ENCODE results near the gene SLC35F1.
A peak's percentile ranks its signal among the peaks of the same experiment; 100 is the strongest.
"Not testable (repeated sequence)": the region's sequence is repeated elsewhere in the genome, so short reads cannot be mapped to it uniquely, and the experiment has no call there.

Gene SLC35F1

GRCh38 chr6:117927866-117928265 lies 20.8 kb downstream of the SLC35F1 start:
- no peak for DNase-seq (ENCODE audit: low spot score)

GRCh38 chr6:117928833-117929232 lies 21.8 kb downstream of the SLC35F1 start:
- DNase-seq (ENCODE audit: low spot score) = no peak

DNA sequence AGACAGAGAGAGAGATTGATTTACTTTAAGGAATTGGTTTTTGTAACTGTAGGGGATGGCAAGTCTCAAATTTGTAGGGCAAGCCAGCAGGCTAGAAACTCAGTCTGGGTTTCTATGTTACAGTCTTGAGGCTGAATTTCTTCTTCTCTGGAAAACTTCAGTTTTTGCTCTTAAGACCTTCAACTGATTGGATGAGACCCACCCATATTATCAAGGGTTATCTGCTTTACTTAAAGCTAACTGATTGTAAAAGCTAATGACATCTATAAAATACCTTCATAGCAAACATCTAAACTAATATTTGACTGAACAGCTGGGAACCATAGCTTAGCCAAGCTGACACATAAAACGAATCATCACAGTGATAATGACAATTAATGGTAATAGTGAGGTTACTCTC lies 22.4 kb downstream of the SLC35F1 start:
- DNase-seq (ENCODE audit: low spot score) = no peak

- no peak for DNase-seq (ENCODE audit: low spot score)
These were observed 23.6 kb downstream of the SLC35F1 start for GRCh38 chr6:117930645-117931044.

DNA sequence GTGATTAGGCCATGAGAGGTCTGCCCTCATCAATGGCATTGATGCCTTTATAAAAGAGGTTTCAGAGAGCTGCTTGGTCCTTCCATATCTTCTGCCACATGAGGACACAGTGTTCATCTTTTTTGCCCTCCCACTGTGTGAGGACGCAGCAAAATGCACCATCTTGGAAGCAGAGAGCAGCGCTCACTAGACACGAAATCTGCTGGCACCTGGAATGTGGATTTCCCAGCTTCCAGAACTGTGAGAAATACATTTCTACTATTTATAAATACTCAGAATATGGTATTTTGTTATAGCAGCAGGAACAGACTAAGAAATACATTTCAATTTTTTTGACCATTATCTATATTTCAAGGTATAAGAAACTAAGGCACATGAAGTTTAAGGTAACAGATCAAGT lies 24.9 kb downstream of the SLC35F1 start:
- no peak for DNase-seq (ENCODE audit: low spot score)

DNA sequence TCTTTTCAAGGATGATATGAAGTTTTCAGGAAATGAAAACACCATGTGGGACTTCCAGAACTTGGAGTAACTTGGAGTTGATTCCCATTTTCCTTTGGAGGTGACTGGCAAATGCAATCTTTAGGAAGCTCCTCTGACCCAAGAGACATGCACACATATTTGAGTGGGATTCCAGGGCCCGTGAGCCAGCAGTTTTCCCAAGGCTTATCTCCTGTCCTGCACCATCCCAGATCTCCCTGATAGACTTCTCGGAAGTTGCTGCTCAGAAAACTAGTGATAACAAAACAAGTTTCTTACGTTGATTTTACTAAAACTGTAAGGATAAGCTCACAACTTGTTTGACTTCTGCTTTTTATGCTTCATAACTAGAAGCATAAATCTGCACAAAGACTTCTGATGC lies 25.6 kb downstream of the SLC35F1 start:
- no peak for DNase-seq (ENCODE audit: low spot score)

DNA sequence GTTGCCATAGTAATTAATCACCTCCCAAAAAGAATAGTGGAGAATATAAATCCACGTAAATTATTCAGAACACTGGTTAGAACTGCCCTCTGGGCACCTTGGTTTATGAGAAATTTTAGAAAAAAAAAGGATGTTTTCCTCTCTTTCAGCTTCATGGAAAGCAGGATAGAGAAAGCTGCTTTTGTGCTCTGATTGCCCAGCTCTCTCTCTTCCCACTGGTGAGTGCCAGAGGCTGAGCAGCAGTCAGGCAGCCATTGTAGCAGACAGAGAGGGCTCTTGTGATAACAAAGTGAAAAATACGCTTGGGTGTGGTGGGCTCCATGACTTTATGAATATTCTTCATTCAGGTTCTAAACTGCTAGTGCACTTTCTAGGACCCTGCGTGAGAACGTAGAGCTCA lies 26.4 kb downstream of the SLC35F1 start:
- peak; percentile 72 for DNase-seq (ENCODE audit: low spot score)

GRCh38 chr6:117938311-117938995 lies 31.4 kb downstream of the SLC35F1 start:
- no peak for DNase-seq (ENCODE audit: low spot score)

DNA sequence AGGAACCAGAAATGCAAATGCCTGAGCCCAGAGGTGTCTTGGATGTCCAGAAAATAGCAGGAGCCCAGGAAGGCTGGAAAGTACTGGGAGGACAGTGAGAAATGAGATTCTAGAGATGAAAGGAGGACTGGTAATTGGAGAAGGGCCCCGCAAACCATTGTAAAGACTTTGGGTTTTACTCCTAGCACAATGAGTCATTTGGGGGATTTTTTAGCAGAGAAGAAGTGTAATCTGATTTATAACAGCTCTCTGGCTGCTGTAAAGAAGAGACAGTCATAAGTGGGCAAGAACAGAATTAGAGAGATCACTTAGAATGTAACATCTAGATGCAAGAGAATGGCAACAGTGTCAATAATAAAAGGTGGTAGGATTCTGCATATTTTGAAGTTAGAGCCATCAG lies 40.2 kb downstream of the SLC35F1 start:
- DNase-seq (ENCODE audit: low spot score) = no peak

DNA sequence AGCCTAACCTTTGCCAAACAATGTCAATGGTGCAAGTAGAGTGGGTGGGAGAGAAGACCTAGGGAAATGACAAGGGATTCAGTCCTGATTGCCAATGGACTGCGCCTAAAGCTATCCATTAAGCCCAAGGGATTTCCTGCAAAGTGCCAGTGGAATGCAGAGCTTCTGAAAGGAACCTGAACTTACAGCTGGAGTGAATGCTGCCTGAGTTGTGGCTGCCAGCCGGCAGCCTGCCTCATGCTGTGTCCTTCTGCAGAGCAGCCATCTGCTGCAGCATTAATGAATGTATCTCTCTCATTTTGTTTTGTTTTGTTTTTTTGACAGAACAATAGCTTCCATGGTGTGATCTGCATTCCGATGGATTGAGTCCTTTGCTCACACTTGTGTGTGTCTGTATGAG lies 44.7 kb downstream of the SLC35F1 start:
- peak; percentile 58 for DNase-seq (ENCODE audit: low spot score)

- DNase-seq (ENCODE audit: low spot score) = no peak
These were observed 48.7 kb downstream of the SLC35F1 start for GRCh38 chr6:117955684-117956256.

DNA sequence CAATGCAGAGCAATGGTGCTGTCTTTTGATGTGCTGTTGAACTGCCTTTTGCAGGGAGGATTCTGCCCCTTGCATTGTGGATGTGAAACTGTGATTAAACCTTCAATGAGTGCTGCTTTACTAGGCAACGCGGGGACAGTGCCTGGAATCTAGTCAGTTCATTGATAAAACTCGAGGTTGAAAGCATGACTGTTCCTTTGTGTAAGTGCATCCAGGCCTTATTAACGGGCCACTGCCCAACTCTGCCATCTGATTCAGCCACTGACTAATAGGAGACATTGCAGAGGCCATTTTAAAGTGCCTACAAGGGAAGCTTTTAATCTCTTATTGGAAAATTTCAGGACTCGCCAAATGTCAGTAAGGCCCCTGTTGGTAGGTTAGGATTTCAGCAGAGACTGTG lies 49.3 kb downstream of the SLC35F1 start:
- peak; percentile 85 for DNase-seq (ENCODE audit: low spot score)

DNA sequence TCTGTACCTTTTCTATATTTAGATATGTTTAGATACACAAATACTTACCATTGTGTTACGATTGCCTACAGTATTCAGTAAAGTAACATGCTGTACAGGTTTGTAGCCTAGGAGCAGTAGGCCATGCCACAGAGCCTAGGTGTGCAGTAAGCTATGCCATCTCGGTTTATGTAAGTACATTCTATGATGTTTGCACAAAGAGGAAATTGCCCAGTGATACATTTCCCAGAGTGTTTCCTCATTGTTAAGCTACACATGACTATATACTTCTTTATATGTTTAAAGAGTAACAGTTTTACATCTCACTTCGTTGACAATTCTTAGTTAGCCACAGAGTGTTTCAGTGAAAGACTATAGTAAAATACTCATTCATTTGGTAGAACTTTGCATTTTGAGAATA lies 51.5 kb downstream of the SLC35F1 start:
- no peak for DNase-seq (ENCODE audit: low spot score)

- no peak for DNase-seq (ENCODE audit: low spot score)
These were observed 53.8 kb downstream of the SLC35F1 start for GRCh38 chr6:117960877-117961276.

GRCh38 chr6:117961301-117961700 lies 54.2 kb downstream of the SLC35F1 start:
- no peak for DNase-seq (ENCODE audit: low spot score)

DNA sequence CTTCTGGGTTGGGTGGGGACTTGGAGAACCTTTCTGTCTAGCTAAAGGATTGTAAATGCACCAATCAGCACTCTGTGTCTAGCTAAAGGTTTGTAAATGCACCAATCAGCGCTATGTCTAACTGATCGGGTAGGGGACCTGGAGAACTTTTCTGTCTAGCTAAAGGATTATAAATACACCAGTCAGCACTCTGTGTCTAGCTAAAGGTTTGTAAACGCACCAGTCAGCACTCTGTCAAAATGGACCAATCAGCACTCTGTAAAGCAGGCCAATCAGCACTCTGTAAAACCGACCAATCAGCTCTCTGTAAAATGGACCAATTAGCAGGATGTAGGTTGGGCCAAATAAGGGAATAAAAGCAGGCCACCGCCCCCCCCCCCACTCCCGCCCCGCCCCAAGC lies 58.7 kb downstream of the SLC35F1 start:
- not testable (repeated sequence) for DNase-seq (ENCODE audit: low spot score)

- DNase-seq (ENCODE audit: low spot score) = no peak
These were observed 64.6 kb downstream of the SLC35F1 start for GRCh38 chr6:117971637-117972036.

DNA sequence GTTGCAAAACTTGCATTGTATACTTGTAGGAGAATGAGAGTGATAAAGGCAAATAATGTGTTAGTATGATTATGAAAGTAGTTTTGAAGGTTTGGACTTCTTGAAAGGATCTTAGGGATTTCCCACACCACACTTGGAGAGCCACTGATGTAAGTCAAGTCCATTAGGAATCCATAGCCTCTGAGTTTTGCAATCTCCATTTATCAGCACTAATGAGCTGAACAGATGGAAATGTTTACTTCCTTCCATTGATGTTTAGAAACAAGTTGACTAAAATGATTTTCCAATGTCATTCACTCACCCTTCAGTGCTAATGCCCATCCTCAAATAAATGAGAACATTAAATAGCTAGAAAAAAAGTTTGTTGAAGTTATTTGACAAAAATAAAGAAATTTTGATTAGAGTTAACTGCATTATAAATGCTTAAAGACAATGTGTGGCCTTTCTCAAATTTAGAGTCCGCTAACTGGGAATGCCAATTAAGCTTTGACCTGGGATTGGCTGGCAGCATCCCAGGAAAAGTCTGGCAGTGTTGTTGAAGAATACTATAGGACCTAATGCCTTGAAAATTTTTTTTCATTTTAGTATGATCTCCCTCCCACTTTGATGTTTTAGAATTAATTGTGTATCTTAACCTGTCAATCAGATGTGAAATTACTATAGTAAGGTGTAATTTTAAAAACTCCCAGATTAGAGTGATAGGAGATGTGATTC lies 68.0 kb downstream of the SLC35F1 start:
- no peak for DNase-seq (ENCODE audit: low spot score)

DNA sequence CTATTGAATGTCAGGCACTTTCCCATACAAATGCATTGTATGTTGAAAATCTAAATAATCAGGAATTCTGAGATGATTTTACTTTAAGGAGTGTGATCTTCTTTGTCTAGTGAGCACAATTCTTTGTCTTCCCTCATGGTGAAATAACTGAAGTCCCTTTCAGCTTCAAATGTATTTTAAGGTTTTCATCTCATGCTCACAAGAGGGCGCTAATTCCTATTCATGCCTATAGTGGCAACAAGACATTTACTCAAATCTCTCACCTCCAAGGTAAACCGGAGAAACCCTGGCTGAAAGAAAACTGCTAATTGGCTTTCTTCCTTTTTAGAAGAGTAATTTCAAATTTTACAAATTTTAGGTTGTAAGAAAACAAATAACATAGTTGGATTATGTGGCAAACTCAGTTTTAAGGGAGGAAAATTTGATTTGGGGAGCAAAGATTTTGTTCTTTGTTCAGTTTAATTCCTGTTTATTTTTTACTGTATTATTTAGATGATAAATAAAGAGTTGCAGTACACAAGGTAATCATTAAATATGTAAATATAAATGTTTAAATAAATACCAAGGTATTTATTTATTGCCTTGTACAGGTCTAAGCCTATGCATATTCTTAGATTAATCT lies 69.1 kb downstream of the SLC35F1 start:
- peak; percentile 84 for DNase-seq (ENCODE audit: low spot score)

DNA sequence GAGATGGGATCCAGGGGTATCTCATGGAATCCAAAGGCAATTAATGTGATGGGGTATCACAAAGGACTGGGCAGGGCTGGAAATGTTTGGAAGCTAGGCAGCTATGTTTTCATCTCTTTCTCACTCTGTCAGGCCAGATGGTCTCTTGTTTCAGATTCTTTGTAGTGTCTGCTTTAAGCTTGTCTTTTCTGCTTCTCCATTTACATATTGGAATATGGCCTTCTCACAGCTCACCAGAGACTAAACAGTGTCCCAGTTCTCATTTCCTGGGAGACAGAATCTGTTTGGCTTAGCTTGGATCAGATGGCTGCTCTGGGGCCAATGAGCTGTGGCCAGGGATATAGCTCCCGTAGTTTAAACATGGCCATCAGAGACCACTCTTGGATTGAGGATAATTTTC lies 78.9 kb downstream of the SLC35F1 start:
- no peak for DNase-seq (ENCODE audit: low spot score)

DNA sequence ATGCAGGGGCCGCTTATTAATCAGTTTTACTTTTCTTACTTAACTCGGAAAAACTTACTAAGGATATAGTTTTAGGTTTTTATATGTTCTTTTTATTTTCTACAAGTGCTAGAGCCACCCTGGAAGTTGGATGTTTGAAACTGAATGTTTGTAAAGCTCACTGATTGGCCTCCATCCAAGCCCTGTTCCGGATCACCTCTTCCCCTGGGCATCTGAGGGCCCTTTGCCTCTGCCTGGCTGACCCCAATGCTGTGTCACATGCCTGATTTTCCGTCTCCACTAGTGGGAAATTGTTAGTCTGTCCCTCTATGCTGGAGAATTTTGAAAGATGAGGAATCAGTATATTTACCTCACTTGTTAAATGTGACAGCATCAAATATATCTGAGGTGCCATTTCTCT lies 79.3 kb downstream of the SLC35F1 start:
- DNase-seq (ENCODE audit: low spot score) = no peak

DNA sequence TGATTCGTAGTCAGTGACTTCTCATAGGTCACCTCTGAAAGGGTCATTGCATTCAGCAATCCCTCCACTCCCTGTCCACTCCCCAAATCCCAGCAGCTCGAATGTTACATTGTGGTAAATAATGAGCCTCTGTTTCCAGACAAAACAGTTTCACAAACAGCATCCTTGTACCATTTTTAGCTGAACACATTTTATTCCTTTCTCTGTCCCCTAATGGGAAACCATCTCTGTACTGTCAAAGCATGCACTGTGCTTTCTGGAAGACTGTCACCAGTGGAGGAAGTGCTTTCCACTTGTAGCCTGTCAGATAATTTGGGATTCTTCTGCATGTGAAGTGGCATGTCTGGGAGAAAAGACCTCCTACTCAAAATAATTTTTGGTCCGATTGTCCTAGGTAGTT lies 82.0 kb downstream of the SLC35F1 start:
- DNase-seq (ENCODE audit: low spot score) = peak; percentile 80

GRCh38 chr6:117990151-117990550 lies 83.1 kb downstream of the SLC35F1 start:
- DNase-seq (ENCODE audit: low spot score) = no peak
